Hepatocyte (in vitro differentiated cells): Measurements from ENCODE around the gene TARS1.

Experiments
- EZH2 ChIP-seq: fragments of 200-600 bp; sonication (generic); IDR thresholded peaks from 2 replicates; pipeline ENCODE4 v1.6.1; 2016; ENCODE audit warnings: antibody characterized with exemption, mild to moderate bottlenecking, borderline replicate concordance
- TF ChIP-seq, protein P1 (sequence below): fragments of 200-600 bp; sonication (generic); IDR thresholded peaks from 2 replicates; pipeline ENCODE4 v1.5.1; 2016; ENCODE audit warnings: antibody characterized with exemption, mild to moderate bottlenecking; ENCODE audit not compliant: poor library complexity

GRCh38 chr5:33462456-33462855, 21.7 kb downstream of the TARS1 start:
- TF ChIP-seq, protein P1, sequence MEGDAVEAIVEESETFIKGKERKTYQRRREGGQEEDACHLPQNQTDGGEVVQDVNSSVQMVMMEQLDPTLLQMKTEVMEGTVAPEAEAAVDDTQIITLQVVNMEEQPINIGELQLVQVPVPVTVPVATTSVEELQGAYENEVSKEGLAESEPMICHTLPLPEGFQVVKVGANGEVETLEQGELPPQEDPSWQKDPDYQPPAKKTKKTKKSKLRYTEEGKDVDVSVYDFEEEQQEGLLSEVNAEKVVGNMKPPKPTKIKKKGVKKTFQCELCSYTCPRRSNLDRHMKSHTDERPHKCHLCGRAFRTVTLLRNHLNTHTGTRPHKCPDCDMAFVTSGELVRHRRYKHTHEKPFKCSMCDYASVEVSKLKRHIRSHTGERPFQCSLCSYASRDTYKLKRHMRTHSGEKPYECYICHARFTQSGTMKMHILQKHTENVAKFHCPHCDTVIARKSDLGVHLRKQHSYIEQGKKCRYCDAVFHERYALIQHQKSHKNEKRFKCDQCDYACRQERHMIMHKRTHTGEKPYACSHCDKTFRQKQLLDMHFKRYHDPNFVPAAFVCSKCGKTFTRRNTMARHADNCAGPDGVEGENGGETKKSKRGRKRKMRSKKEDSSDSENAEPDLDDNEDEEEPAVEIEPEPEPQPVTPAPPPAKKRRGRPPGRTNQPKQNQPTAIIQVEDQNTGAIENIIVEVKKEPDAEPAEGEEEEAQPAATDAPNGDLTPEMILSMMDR: no peak
- TF ChIP-seq EZH2: no peak
